HepG2 (cell line): ENCODE measurements around the gene HSDL1. TPM values are rescaled to one million over a fixed set of nuclear protein-coding genes. Genes with fewer than 3 reads are reported as not detected.
A peak's percentile ranks its signal among the peaks of the same experiment; 100 is the strongest.

Source experiments
- CC2D1A ChIP-seq: sonication (generic); formaldehyde crosslinking; IDR thresholded peaks from 2 replicates; pipeline ENCODE4 v1.8.1; 2023; ENCODE audit warnings: mild to moderate bottlenecking, missing genetic modification reagents
- EHMT2 ChIP-seq: fragments of 200-600 bp; sonication (generic); IDR thresholded peaks from 2 replicates; pipeline ENCODE4 v1.7.0; 2017; ENCODE audit warnings: antibody characterized with exemption, low read depth, low read length, borderline replicate concordance
- HOXA9 ChIP-seq: sonication (generic); formaldehyde crosslinking; IDR thresholded peaks from 2 replicates; pipeline ENCODE4 v1.8.1; 2022; ENCODE audit warnings: missing genetic modification reagents, mild to moderate bottlenecking, moderate library complexity, borderline replicate concordance
- KDM5B ChIP-seq: sonication (generic); formaldehyde crosslinking; IDR thresholded peaks from 2 replicates; pipeline ENCODE4 v1.4.0; 2020; ENCODE audit warnings: missing genetic modification reagents, mild to moderate bottlenecking, borderline replicate concordance
- MAFK ChIP-seq, 2 experiments: IDR thresholded peaks in 1 of 2; conservative IDR thresholded peaks in 1 of 2; 2 replicates each; pipeline ENCODE4 v1.6.1; 2011; ENCODE audit warnings: improper control_type of control experiment in 2 of 2, low read length in 2 of 2
- RFX5 ChIP-seq: IDR thresholded peaks from 2 replicates; pipeline ENCODE4 v1.6.1; 2011; ENCODE audit warnings: low read depth, low read length, improper control_type of control experiment
- RORA ChIP-seq: sonication (generic); formaldehyde crosslinking; IDR thresholded peaks from 2 replicates; pipeline ENCODE4 v1.5.0; 2020; ENCODE audit warnings: mild to moderate bottlenecking, missing genetic modification reagents, moderate library complexity
- SPEN ChIP-seq: sonication (generic); formaldehyde crosslinking; IDR thresholded peaks from 2 replicates; pipeline ENCODE4 v1.5.1; 2020; ENCODE audit warnings: low read depth, mild to moderate bottlenecking, missing genetic modification reagents
- SRSF4 ChIP-seq: fragments of 200-400 bp; formaldehyde crosslinking; IDR thresholded peaks from one replicate; pipeline ENCODE4 v1.6.1; 2018; ENCODE audit warnings: mild to moderate bottlenecking, low read depth, low read length, moderate library complexity; ENCODE audit not compliant: poor library complexity, severe bottlenecking
- TBL1XR1 ChIP-seq: fragments of 150-350 bp; IDR thresholded peaks from 2 replicates; pipeline ENCODE4 v1.6.1; 2014; ENCODE audit warnings: borderline replicate concordance, low read length; ENCODE audit not compliant: partially characterized antibody
- ZNF138 ChIP-seq: sonication (generic); formaldehyde crosslinking; IDR thresholded peaks from 2 replicates; pipeline ENCODE4 v1.5.0; 2020; ENCODE audit warnings: mild to moderate bottlenecking, low read depth, missing genetic modification reagents
- ZNF230 ChIP-seq: sonication (generic); formaldehyde crosslinking; IDR thresholded peaks from 2 replicates; pipeline ENCODE4 v1.4.0; 2020; ENCODE audit warnings: mild to moderate bottlenecking, missing genetic modification reagents
- ZNF253 ChIP-seq: sonication (generic); formaldehyde crosslinking; IDR thresholded peaks from 2 replicates; pipeline ENCODE4 v1.8.0; 2022; ENCODE audit warnings: mild to moderate bottlenecking, missing genetic modification reagents, borderline replicate concordance
- ZNF337 ChIP-seq: sonication (generic); formaldehyde crosslinking; IDR thresholded peaks from 2 replicates; pipeline ENCODE4 v1.5.1; 2020; ENCODE audit warnings: missing genetic modification reagents, low read depth, mild to moderate bottlenecking, borderline replicate concordance
- ZNF496 ChIP-seq: sonication (generic); formaldehyde crosslinking; IDR thresholded peaks from 2 replicates; pipeline ENCODE4 v1.8.1; 2023; ENCODE audit warnings: mild to moderate bottlenecking, moderate library complexity, missing genetic modification reagents; ENCODE audit not compliant: insufficient replicate concordance
- ZNF724P ChIP-seq: sonication (generic); formaldehyde crosslinking; IDR thresholded peaks from 2 replicates; pipeline ENCODE4 v1.8.0; 2022; ENCODE audit warnings: missing genetic modification reagents, borderline replicate concordance
- ZNF766 ChIP-seq: sonication (generic); formaldehyde crosslinking; IDR thresholded peaks from 2 replicates; pipeline ENCODE4 v1.5.0; 2020; ENCODE audit warnings: missing genetic modification reagents, borderline replicate concordance
- polyA plus RNA-seq, 8 experiments: library from polyadenylated mRNA; depleted of rRNA in 3 of 8; stranded (reverse) in 7 of 8; unstranded in 1 of 8; fragments of >200 nt; fragmentation: Illumina TruSeq in 4 of 8; extraction: Trizol in 4 of 8; gene quantifications; 2 replicates each; pipeline versions ENCODE4 v1.2.1 to v1.2.3, GENCODE V29; 2011 to 2016; ENCODE audit warnings: low read depth in 4 of 8, missing spikeins in 1 of 8, mixed read lengths in 1 of 8; ENCODE audit not compliant: insufficient read depth in 1 of 8
- total RNA-seq, 5 experiments: library from RNA; depleted of rRNA; stranded (reverse); fragments of >200 nt; fragmentation: Illumina TruSeq; extraction: Trizol; gene quantifications; 2 replicates each; pipeline ENCODE4 v1.2.3, GENCODE V29; 2016; ENCODE audit warnings: low read depth in 1 of 5
- TF ChIP-seq, protein P1 (sequence below): sonication (generic); formaldehyde crosslinking; IDR thresholded peaks from 2 replicates; pipeline ENCODE4 v1.4.0; 2020; ENCODE audit warnings: missing genetic modification reagents, borderline replicate concordance
- TF ChIP-seq, protein P2 (sequence below): sonication (generic); formaldehyde crosslinking; IDR thresholded peaks from 2 replicates; pipeline ENCODE4 v1.8.1; 2023; ENCODE audit warnings: missing genetic modification reagents, mild to moderate bottlenecking, borderline replicate concordance
- TF ChIP-seq, protein P3 (sequence below): sonication (generic); formaldehyde crosslinking; IDR thresholded peaks from 2 replicates; pipeline ENCODE4 v1.4.0; 2020; ENCODE audit warnings: missing genetic modification reagents

HSDL1 gene
- total and polyA plus RNA-seq, 2 of the 13 experiments (the other 11 are each of a cell fraction or from before 2014, with no cell fraction given): 49.2 to 49.7 TPM

DNA sequence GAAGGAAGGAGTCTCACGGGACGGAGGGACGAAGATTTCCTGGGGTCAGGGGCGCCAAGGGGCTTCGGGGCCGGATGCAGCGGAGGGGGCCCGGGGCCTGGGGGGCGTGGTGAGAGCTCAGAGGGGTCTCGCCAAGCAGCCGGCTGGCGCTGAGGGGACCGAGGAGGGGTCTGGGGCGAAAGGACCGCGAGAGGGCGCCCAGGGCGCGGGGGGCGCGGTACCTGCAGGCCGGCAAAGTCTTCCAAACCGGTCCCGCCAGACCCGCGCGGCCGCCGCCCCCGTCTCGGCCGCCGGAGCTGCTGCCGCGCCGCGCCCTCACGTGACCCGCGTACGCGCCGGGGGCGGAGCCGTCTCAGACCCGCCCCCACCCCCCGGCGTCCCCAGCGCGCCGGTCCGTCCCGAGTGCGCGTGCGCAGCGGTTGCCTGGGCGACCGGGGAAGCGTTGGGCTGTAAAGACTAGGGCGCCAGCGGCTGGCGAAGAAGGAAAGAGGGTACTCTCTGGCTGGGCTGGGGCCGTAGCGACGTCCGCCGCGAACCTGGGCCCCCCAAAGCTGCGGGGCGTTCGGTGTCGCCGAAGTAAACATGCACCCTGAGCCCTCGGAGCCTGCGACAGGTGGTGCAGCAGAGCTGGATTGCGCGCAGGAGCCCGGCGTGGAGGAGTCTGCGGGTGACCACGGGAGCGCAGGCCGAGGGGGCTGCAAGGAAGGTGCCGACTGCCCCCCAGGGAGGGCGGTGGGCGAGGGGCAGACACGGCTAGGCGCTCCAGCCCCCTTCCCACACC lies at the start of gene HSDL1, which contains the start of gene DNAAF1 (continued):
- TF ChIP-seq, protein P1, sequence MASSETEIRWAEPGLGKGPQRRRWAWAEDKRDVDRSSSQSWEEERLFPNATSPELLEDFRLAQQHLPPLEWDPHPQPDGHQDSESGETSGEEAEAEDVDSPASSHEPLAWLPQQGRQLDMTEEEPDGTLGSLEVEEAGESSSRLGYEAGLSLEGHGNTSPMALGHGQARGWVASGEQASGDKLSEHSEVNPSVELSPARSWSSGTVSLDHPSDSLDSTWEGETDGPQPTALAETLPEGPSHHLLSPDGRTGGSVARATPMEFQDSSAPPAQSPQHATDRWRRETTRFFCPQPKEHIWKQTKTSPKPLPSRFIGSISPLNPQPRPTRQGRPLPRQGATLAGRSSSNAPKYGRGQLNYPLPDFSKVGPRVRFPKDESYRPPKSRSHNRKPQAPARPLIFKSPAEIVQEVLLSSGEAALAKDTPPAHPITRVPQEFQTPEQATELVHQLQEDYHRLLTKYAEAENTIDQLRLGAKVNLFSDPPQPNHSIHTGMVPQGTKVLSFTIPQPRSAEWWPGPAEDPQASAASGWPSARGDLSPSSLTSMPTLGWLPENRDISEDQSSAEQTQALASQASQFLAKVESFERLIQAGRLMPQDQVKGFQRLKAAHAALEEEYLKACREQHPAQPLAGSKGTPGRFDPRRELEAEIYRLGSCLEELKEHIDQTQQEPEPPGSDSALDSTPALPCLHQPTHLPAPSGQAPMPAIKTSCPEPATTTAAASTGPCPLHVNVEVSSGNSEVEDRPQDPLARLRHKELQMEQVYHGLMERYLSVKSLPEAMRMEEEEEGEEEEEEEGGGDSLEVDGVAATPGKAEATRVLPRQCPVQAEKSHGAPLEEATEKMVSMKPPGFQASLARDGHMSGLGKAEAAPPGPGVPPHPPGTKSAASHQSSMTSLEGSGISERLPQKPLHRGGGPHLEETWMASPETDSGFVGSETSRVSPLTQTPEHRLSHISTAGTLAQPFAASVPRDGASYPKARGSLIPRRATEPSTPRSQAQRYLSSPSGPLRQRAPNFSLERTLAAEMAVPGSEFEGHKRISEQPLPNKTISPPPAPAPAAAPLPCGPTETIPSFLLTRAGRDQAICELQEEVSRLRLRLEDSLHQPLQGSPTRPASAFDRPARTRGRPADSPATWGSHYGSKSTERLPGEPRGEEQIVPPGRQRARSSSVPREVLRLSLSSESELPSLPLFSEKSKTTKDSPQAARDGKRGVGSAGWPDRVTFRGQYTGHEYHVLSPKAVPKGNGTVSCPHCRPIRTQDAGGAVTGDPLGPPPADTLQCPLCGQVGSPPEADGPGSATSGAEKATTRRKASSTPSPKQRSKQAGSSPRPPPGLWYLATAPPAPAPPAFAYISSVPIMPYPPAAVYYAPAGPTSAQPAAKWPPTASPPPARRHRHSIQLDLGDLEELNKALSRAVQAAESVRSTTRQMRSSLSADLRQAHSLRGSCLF (CRISPR knock-in tag): no peak
- TF ChIP-seq ZNF766 (CRISPR knock-in tag) (peak; percentile 85; the same call in 1 of the 2 replicates), HOXA9 (no peak), ZNF230 (CRISPR knock-in tag) (no peak), SRSF4 (no peak), MAFK (conservative IDR thresholded peaks at IDR 0.05 in 1 of 2, IDR thresholded peaks at IDR 0.05 in 1 of 2; ENCODE audit: low read length in 2 of 2) (no peak), RFX5 (no peak), ZNF496 (no peak), ZNF724P (CRISPR knock-in tag) (no peak), ZNF337 (no peak), TBL1XR1 (no peak), ZNF138 (CRISPR knock-in tag) (no peak), SPEN (CRISPR knock-in tag) (peak; percentile 64; the same call in 1 of the 2 replicates), CC2D1A (CRISPR knock-in tag) (no peak), KDM5B (CRISPR knock-in tag) (peak; percentile 27; the same call in 1 of the 2 replicates), EHMT2 (no peak), ZNF253 (CRISPR knock-in tag) (no peak; the same call in 1 of the 2 replicates), RORA (CRISPR knock-in tag) (no peak)
- TF ChIP-seq, protein P2, sequence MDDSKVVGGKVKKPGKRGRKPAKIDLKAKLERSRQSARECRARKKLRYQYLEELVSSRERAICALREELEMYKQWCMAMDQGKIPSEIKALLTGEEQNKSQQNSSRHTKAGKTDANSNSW (CRISPR knock-in tag): no peak
- TF ChIP-seq, protein P3, sequence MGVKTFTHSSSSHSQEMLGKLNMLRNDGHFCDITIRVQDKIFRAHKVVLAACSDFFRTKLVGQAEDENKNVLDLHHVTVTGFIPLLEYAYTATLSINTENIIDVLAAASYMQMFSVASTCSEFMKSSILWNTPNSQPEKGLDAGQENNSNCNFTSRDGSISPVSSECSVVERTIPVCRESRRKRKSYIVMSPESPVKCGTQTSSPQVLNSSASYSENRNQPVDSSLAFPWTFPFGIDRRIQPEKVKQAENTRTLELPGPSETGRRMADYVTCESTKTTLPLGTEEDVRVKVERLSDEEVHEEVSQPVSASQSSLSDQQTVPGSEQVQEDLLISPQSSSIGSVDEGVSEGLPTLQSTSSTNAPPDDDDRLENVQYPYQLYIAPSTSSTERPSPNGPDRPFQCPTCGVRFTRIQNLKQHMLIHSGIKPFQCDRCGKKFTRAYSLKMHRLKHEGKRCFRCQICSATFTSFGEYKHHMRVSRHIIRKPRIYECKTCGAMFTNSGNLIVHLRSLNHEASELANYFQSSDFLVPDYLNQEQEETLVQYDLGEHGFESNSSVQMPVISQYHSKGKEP (CRISPR knock-in tag): no peak
